Measurements from ENCODE around the gene SPSB2.
"Not testable (repeated sequence)": the region's sequence is repeated elsewhere in the genome, so short reads cannot be mapped to it uniquely, and the experiment has no call there.

The SPSB2 gene

GRCh38 chr12:6914246-6914946 is 41.3 kb upstream of the SPSB2 start, which contains the start of gene ENO2:
ENO2 (plus strand) TSS chr12:6914580; CDS start chr12:6915833, 1,253 bp downstream.
- peaks cover 3% of the 10 kb centered on the region for H3K4me1 ChIP-seq (ENCODE audit: insufficient read depth, poor library complexity, severe bottlenecking)
- H3K27ac ChIP-seq (ENCODE audit: poor library complexity, severe bottlenecking) = peak within 1 kb of the TSS; percentile 14
- no peak for TF ChIP-seq CTCF (IDR thresholded peaks at IDR 0.05; ENCODE audit: poor library complexity, severe bottlenecking)
- no peaks in the 10 kb centered on the region for H3K27me3 ChIP-seq (ENCODE audit: insufficient read depth, poor library complexity, severe bottlenecking)
- peak within 1 kb of the TSS; percentile 59 for H3K4me3 ChIP-seq (ENCODE audit: severe bottlenecking)
- peaks cover 24% of the 10 kb centered on the region for H3K36me3 ChIP-seq (ENCODE audit: low read depth)
- DNase-seq (ENCODE audit: low spot score) (no peak), ATAC-seq (ENCODE audit: low read depth) (peak; percentile 88)
- H3K9me3 ChIP-seq (ENCODE audit: severe bottlenecking) = no peaks in the 10 kb centered on the region

- Histone ChIP-seq H3K27ac (ENCODE audit: poor library complexity, severe bottlenecking) (no peak overlapping the region), H3K4me1 (ENCODE audit: insufficient read depth, poor library complexity, severe bottlenecking) (no peaks in the 10 kb centered on the region), H3K9me3 (ENCODE audit: severe bottlenecking) (no peaks in the 10 kb centered on the region), H3K27me3 (ENCODE audit: insufficient read depth, poor library complexity, severe bottlenecking) (no peaks in the 10 kb centered on the region), H3K4me3 (ENCODE audit: severe bottlenecking) (no peak overlapping the region), H3K36me3 (ENCODE audit: low read depth) (peaks cover 9% of the 10 kb centered on the region; the same call in 1 of the 2 replicates)
- ATAC-seq (ENCODE audit: low read depth) = no peak
- no peak for TF ChIP-seq CTCF (IDR thresholded peaks at IDR 0.05; ENCODE audit: poor library complexity, severe bottlenecking)
- no peak for DNase-seq (ENCODE audit: low spot score)
These were observed 39.2 kb upstream of the SPSB2 start for GRCh38 chr12:6912164-6912935.

GRCh38 chr12:6909421-6910145 is 36.5 kb upstream of the SPSB2 start:
- no peaks in the 10 kb centered on the region for H3K4me1 ChIP-seq (ENCODE audit: insufficient read depth, poor library complexity, severe bottlenecking)
- no peak overlapping the region for H3K4me3 ChIP-seq (ENCODE audit: severe bottlenecking)
- ATAC-seq (ENCODE audit: low read depth) (no peak), DNase-seq (ENCODE audit: low spot score) (no peak)
- TF ChIP-seq CTCF (IDR thresholded peaks at IDR 0.05; ENCODE audit: poor library complexity, severe bottlenecking) = no peak
- H3K36me3 ChIP-seq (ENCODE audit: low read depth) = no peaks in the 10 kb centered on the region
- no peaks in the 10 kb centered on the region for H3K27me3 ChIP-seq (ENCODE audit: insufficient read depth, poor library complexity, severe bottlenecking)
- H3K27ac ChIP-seq (ENCODE audit: poor library complexity, severe bottlenecking) = no peak overlapping the region
- H3K9me3 ChIP-seq (ENCODE audit: severe bottlenecking) = no peaks in the 10 kb centered on the region

GRCh38 chr12:6908141-6908540 is 35.0 kb upstream of the SPSB2 start:
- H3K9me3 ChIP-seq (ENCODE audit: severe bottlenecking); ATAC-seq (ENCODE audit: low read depth); DNase-seq (ENCODE audit: low spot score): not testable (repeated sequence)

GRCh38 chr12:6905414-6906040 is 32.4 kb upstream of the SPSB2 start:
- Histone ChIP-seq H3K36me3 (ENCODE audit: low read depth) (no peaks in the 10 kb centered on the region), H3K4me3 (ENCODE audit: severe bottlenecking) (peak overlapping the region; percentile 46), H3K27me3 (ENCODE audit: insufficient read depth, poor library complexity, severe bottlenecking) (no peaks in the 10 kb centered on the region), H3K27ac (ENCODE audit: poor library complexity, severe bottlenecking) (no peak overlapping the region), H3K9me3 (ENCODE audit: severe bottlenecking) (no peaks in the 10 kb centered on the region), H3K4me1 (ENCODE audit: insufficient read depth, poor library complexity, severe bottlenecking) (peaks cover 4% of the 10 kb centered on the region)
- ATAC-seq (ENCODE audit: low read depth) = no peak
- TF ChIP-seq CTCF (IDR thresholded peaks at IDR 0.05; ENCODE audit: poor library complexity, severe bottlenecking) = no peak
- no peak for DNase-seq (ENCODE audit: low spot score)

More at GRCh38 chr12:6908141-6908540, 35.0 kb upstream of the SPSB2 start:
- H3K36me3 ChIP-seq (ENCODE audit: low read depth); H3K27me3 ChIP-seq (ENCODE audit: insufficient read depth, poor library complexity, severe bottlenecking); H3K27ac ChIP-seq (ENCODE audit: poor library complexity, severe bottlenecking); H3K4me1 ChIP-seq (ENCODE audit: insufficient read depth, poor library complexity, severe bottlenecking); H3K4me3 ChIP-seq (ENCODE audit: severe bottlenecking): not testable (repeated sequence)

Measured in RWPE2 (cell line).